HG02870 (cell line): ENCODE measurements around the gene M6PR.

Source experiments
- ATAC-seq: cut with Tn5 transposase; IDR thresholded peaks from one replicate; pipeline ENCODE4 v1.9.1; 2021; ENCODE audit warnings: mild to moderate bottlenecking, moderate library complexity; ENCODE audit not compliant: unreplicated experiment

The M6PR gene

GRCh38 chr12:8949342-8950220 is at the start of gene M6PR:
Gene M6PR (minus strand): TSS chr12:8949645. CDS start chr12:8946404, 3,241 bp downstream.
- ATAC-seq = peak; percentile 80

GRCh38 chr12:8996682-8997405 is 47.4 kb upstream of the M6PR start:
- ATAC-seq = peak; percentile 99

GRCh38 chr12:8995021-8995775 is 45.8 kb upstream of the M6PR start:
- no peak for ATAC-seq

GRCh38 chr12:8993827-8994226 is 44.4 kb upstream of the M6PR start:
- ATAC-seq = no peak

GRCh38 chr12:8991371-8992345 is 42.2 kb upstream of the M6PR start:
- ATAC-seq = no peak

GRCh38 chr12:8989413-8989812 is 40.0 kb upstream of the M6PR start, which contains the start of gene KLRG1:
Gene KLRG1 (plus strand): TSS chr12:8989546. CDS start chr12:8989636, 90 bp downstream.
- no peak for ATAC-seq

- no peak for ATAC-seq
These were observed 38.2 kb upstream of the M6PR start for GRCh38 chr12:8987685-8988084.

- no peak for ATAC-seq
These were observed 37.7 kb upstream of the M6PR start for GRCh38 chr12:8987163-8987562.

GRCh38 chr12:8985213-8985754 is 35.8 kb upstream of the M6PR start:
- ATAC-seq = no peak

- ATAC-seq = no peak
These were observed 30.7 kb upstream of the M6PR start for GRCh38 chr12:8980137-8980536.

- no peak for ATAC-seq
These were observed 21.0 kb upstream of the M6PR start for GRCh38 chr12:8970432-8970831.

GRCh38 chr12:8969861-8970411 is 20.5 kb upstream of the M6PR start:
- no peak for ATAC-seq

GRCh38 chr12:8968761-8969160 is 19.3 kb upstream of the M6PR start:
- no peak for ATAC-seq

- no peak for ATAC-seq
These were observed 10.7 kb upstream of the M6PR start for GRCh38 chr12:8960176-8960575.

- no peak for ATAC-seq
These were observed 8.6 kb upstream of the M6PR start for GRCh38 chr12:8958066-8958465.

GRCh38 chr12:8957561-8957960 is 8.1 kb upstream of the M6PR start:
- ATAC-seq = no peak

GRCh38 chr12:8956772-8957171 is 7.3 kb upstream of the M6PR start:
- no peak for ATAC-seq

GRCh38 chr12:8956073-8956472 is 6.6 kb upstream of the M6PR start:
- ATAC-seq = no peak

- ATAC-seq = no peak
These were observed 4.4 kb upstream of the M6PR start for GRCh38 chr12:8953773-8954402.
